Keratinocyte (primary cell): Measurements from ENCODE around the gene ZC3H6.
"Not testable (repeated sequence)": the region's sequence is repeated elsewhere in the genome, so short reads cannot be mapped to it uniquely, and the experiment has no call there.

Experiments
- CTCF ChIP-seq, 3 experiments: IDR thresholded peaks in 1 of 3; conservative IDR thresholded peaks in 1 of 3; optimal IDR thresholded peaks in 1 of 3; 2 replicates in 2 of 3; 3 replicates in 1 of 3; pipeline versions ENCODE3 to v1.5.1; 2011; ENCODE audit warnings: low read length in 3 of 3, mild to moderate bottlenecking in 3 of 3, moderate library complexity in 2 of 3, control low read depth in 1 of 3, inconsistent platforms in 1 of 3; ENCODE audit not compliant: insufficient read depth in 2 of 3; ENCODE audit errors: extremely low read depth in 1 of 3
- EZH2 ChIP-seq: IDR thresholded peaks from one replicate; pipeline ENCODE4 v1.6.1; 2012; ENCODE audit warnings: inconsistent platforms, mild to moderate bottlenecking, low read length, moderate library complexity

DNA sequence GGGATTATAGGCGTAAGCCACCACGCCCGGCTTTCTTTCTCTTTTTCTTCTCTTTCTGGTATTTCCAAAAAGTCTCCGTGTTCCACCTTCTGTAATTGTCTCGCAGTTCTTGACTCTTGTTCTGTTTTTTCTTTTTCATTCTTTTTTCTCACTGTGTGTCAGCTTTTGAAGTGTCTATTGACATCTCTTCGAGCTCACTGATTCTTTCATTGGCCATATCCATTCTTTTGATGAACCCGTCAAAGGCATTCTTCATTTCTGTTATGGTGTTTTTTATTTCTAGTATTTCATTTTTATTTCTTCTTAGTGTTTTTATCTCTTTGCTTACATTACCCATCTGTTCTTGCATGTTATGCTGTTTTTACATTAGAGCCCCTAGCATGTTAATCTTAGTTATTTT, 84.7 kb downstream of the ZC3H6 start:
- not testable (repeated sequence) for TF ChIP-seq CTCF (optimal IDR thresholded peaks at IDR 0.05 in 1 of 3, IDR thresholded peaks at IDR 0.05 in 1 of 3, conservative IDR thresholded peaks at IDR 0.05 in 1 of 3; ENCODE audit: extremely low read depth in 1 of 3, insufficient read depth in 2 of 3, low read length in 3 of 3); EZH2
